A549 (cell line): Measurements from ENCODE around the gene GSTM5. TPM values are rescaled to one million over a fixed set of nuclear protein-coding genes. Genes with fewer than 3 reads are reported as not detected.

Experiments
- ATAC-seq, 2 experiments: fragments of 200-7000 bp in 1 of 2; fragments of >200 bp in 1 of 2; cut with Nextera tagmentation in 1 of 2; cut with Tn5 transposase in 1 of 2; 3 replicates each; pipeline versions ENCODE4 v1.8.0 to v1.9.1; 2018 to 2020; ENCODE audit warnings: mild to moderate bottlenecking in 1 of 2, moderate library complexity in 1 of 2
- CTCF ChIA-PET: fragments of 300-600 bp; sonication (Branson Sonifier 250); formaldehyde crosslinking; extraction: SDS; loops from one replicate; lab custom pipeline; 2021; ENCODE audit warnings: antibody characterized with exemption, inconsistent platforms; lab: Yijun Ruan, JAX
- POLR2A ChIA-PET: fragments of 350-600 bp; formaldehyde crosslinking; extraction: SDS; loops from one replicate; lab custom pipeline; 2021; ENCODE audit warnings: antibody characterized with exemption, inconsistent platforms; lab: Yijun Ruan, JAX
- DNase-seq, 2 experiments: peaks; one replicate each; pipeline versions ENCODE4 v3.0.0 to v3.0.0-alpha.2; 2011 to 2016; ENCODE audit warnings: low read depth in 1 of 2, low spot score in 1 of 2
- FAIRE-seq: peaks from 2 replicates; lab custom pipeline; 2011; peaks lifted over from hg19 to GRCh38; lab: Jason Lieb, UNC
- H3K27ac ChIP-seq, 2 experiments: fragments of >200 bp; sonication (Bioruptor Twin); formaldehyde crosslinking; 3 replicates each; pipeline ENCODE4 v1.5.1; 2016 to 2017
- H3K4me1 ChIP-seq: fragments of >200 bp; sonication (Bioruptor Twin); formaldehyde crosslinking; 3 replicates; pipeline ENCODE4 v1.6.1; 2016
- H3K4me2 ChIP-seq: fragments of >200 bp; sonication (Bioruptor Twin); formaldehyde crosslinking; 3 replicates; pipeline ENCODE4 v1.6.1; 2016
- H3K4me3 ChIP-seq: fragments of >200 bp; sonication (Bioruptor Twin); formaldehyde crosslinking; 3 replicates; pipeline ENCODE4 v1.5.1; 2016
- H3K9me3 ChIP-seq: fragments of >200 bp; sonication (Bioruptor Twin); formaldehyde crosslinking; 3 replicates; pipeline ENCODE4 v1.6.1; 2016
- ATOH8 ChIP-seq: fragments of 250-450 bp; sonication (Bioruptor Pico); IDR thresholded peaks from 2 replicates; pipeline ENCODE4 v1.5.0; 2020; ENCODE audit warnings: low read depth, mild to moderate bottlenecking, moderate library complexity
- BCL3 ChIP-seq: fragments of >200 bp; sonication (Bioruptor Twin); formaldehyde crosslinking; IDR thresholded peaks from 3 replicates; pipeline ENCODE4 v1.6.1; 2016
- CEBPB ChIP-seq, 2 experiments: fragments of >200 bp in 1 of 2; sonication (Bioruptor Twin) in 1 of 2; formaldehyde crosslinking in 1 of 2; IDR thresholded peaks; 2 replicates each; pipeline ENCODE4 v1.6.1; 2012 to 2016
- EHF ChIP-seq: fragments of 250-450 bp; sonication (Bioruptor Pico); IDR thresholded peaks from 2 replicates; pipeline ENCODE4 v1.5.0; 2020; ENCODE audit warnings: mild to moderate bottlenecking
- ELK1 ChIP-seq: fragments of 150-350 bp; IDR thresholded peaks from 2 replicates; pipeline ENCODE4 v1.6.1; 2014; ENCODE audit warnings: low read depth, mild to moderate bottlenecking, low read length
- EP300 ChIP-seq, 2 experiments: fragments of >200 bp; sonication (Bioruptor Twin); formaldehyde crosslinking; IDR thresholded peaks; 2 replicates in 1 of 2; 3 replicates in 1 of 2; pipeline ENCODE4 v1.6.1; 2016 to 2017
- ESRRA ChIP-seq: fragments of 150-350 bp; IDR thresholded peaks from 2 replicates; pipeline ENCODE4 v1.6.1; 2014; ENCODE audit warnings: mild to moderate bottlenecking, low read length, borderline replicate concordance
- FOXS1 ChIP-seq: fragments of 250-450 bp; sonication (Bioruptor Pico); IDR thresholded peaks from 2 replicates; pipeline ENCODE4 v1.5.0; 2020; ENCODE audit warnings: mild to moderate bottlenecking, moderate library complexity
- HES2 ChIP-seq: fragments of >200 bp; sonication (Bioruptor Twin); formaldehyde crosslinking; IDR thresholded peaks from 2 replicates; pipeline ENCODE4 v1.6.1; 2016
- HEYL ChIP-seq: fragments of 250-450 bp; sonication (Bioruptor Pico); IDR thresholded peaks from 2 replicates; pipeline ENCODE4 v1.8.0; 2021; ENCODE audit warnings: mild to moderate bottlenecking, moderate library complexity
- HMGXB4 ChIP-seq: fragments of 250-450 bp; sonication (Bioruptor Pico); IDR thresholded peaks from 2 replicates; pipeline ENCODE4 v1.5.0; 2021; ENCODE audit warnings: mild to moderate bottlenecking, moderate library complexity, borderline replicate concordance
- HOXB13 ChIP-seq: fragments of 250-450 bp; sonication (Bioruptor Pico); IDR thresholded peaks from 2 replicates; pipeline ENCODE4 v1.5.0; 2020; ENCODE audit warnings: low read depth, mild to moderate bottlenecking, moderate library complexity
- JUN ChIP-seq, 2 experiments: fragments of >200 bp; sonication (Bioruptor Twin); formaldehyde crosslinking; IDR thresholded peaks; 2 replicates in 1 of 2; 3 replicates in 1 of 2; pipeline ENCODE4 v1.6.1; 2016 to 2017
- KDM1A ChIP-seq: fragments of 200-600 bp; sonication (generic); IDR thresholded peaks from 2 replicates; pipeline ENCODE4 v1.6.1; 2016; ENCODE audit warnings: low read depth, mild to moderate bottlenecking
- KDM5A ChIP-seq: fragments of 200-600 bp; sonication (generic); IDR thresholded peaks from 2 replicates; pipeline ENCODE4 v1.6.1; 2016; ENCODE audit warnings: antibody characterized with exemption, mild to moderate bottlenecking
- MAFK ChIP-seq: fragments of 450-650 bp; IDR thresholded peaks from 2 replicates; pipeline ENCODE4 v1.6.1; 2014; ENCODE audit not compliant: partially characterized antibody
- MAX ChIP-seq: IDR thresholded peaks from 2 replicates; pipeline ENCODE4 v1.6.1; 2012
- MAZ ChIP-seq: fragments of 150-350 bp; IDR thresholded peaks from 2 replicates; pipeline ENCODE4 v1.6.1; 2014; ENCODE audit warnings: antibody characterized with exemption, low read depth, low read length, borderline replicate concordance
- NR3C1 ChIP-seq: fragments of >200 bp; sonication (Bioruptor Twin); formaldehyde crosslinking; IDR thresholded peaks from 3 replicates; pipeline ENCODE4 v1.6.1; 2017
- PBX3 ChIP-seq: IDR thresholded peaks from 2 replicates; pipeline ENCODE4 v1.6.1; 2012
- PHF8 ChIP-seq: fragments of 200-600 bp; sonication (generic); IDR thresholded peaks from 2 replicates; pipeline ENCODE4 v1.6.1; 2016; ENCODE audit warnings: low read depth, mild to moderate bottlenecking, antibody characterized with exemption, moderate library complexity, borderline replicate concordance
- POLR2A ChIP-seq: IDR thresholded peaks from 2 replicates; pipeline ENCODE4 v1.6.1; 2012; ENCODE audit warnings: mild to moderate bottlenecking, low read length
- POLR2AphosphoS2 ChIP-seq: conservative IDR thresholded peaks from 2 replicates; pipeline ENCODE4 v1.6.1; 2012; ENCODE audit warnings: low read length, improper control_type of control experiment, inconsistent platforms
- RAD21 ChIP-seq, 2 experiments: fragments of >200 bp in 1 of 2; sonication (Bioruptor Twin) in 1 of 2; formaldehyde crosslinking in 1 of 2; IDR thresholded peaks in 1 of 2; conservative IDR thresholded peaks in 1 of 2; 2 replicates in 1 of 2; 3 replicates in 1 of 2; pipeline ENCODE4 v1.6.1; 2012 to 2018; ENCODE audit warnings: inconsistent platforms in 1 of 2
- RARB ChIP-seq: fragments of 250-450 bp; sonication (Bioruptor Pico); IDR thresholded peaks from 2 replicates; pipeline ENCODE4 v1.8.0; 2021; ENCODE audit warnings: mild to moderate bottlenecking, moderate library complexity
- RNF2 ChIP-seq: fragments of 200-600 bp; sonication (generic); IDR thresholded peaks from 2 replicates; pipeline ENCODE4 v1.6.1; 2016; ENCODE audit warnings: low read depth, mild to moderate bottlenecking, antibody characterized with exemption, moderate library complexity, borderline replicate concordance
- SMC3 ChIP-seq: fragments of >200 bp; sonication (Bioruptor Twin); formaldehyde crosslinking; IDR thresholded peaks from 3 replicates; pipeline ENCODE4 v1.6.1; 2018; ENCODE audit warnings: inconsistent platforms
- SREBF2 ChIP-seq: fragments of 450-650 bp; IDR thresholded peaks from 2 replicates; pipeline ENCODE4 v1.6.1; 2014; ENCODE audit warnings: mild to moderate bottlenecking, moderate library complexity
- USF2 ChIP-seq: fragments of 450-650 bp; IDR thresholded peaks from 2 replicates; pipeline ENCODE4 v1.6.1; 2014; ENCODE audit warnings: antibody characterized with exemption
- WGBS: methylation state at CpG from one replicate; pipeline ENCODE4 v1.1.6; 2017; ENCODE audit errors: missing lambda C conversion rate; 5-methylcytosine and 5-hydroxymethylcytosine counted together
- polyA plus RNA-seq, 4 experiments: library from polyadenylated mRNA; depleted of rRNA in 3 of 4; stranded (reverse); fragments of >200 nt; fragmentation: RNase III in 1 of 4; extraction: RNeasy Plus Mini Kit Qiagen cat#74134 plus additional on column Dnase treatment in 1 of 4; gene quantifications; 2 replicates in 3 of 4; 3 replicates in 1 of 4; pipeline ENCODE4 v1.2.3, GENCODE V29; 2011 to 2017

Gene GSTM5
- polyA plus RNA-seq, 2 of the 4 experiments (the other 2 are of a cell fraction) = not detected

- TF ChIP-seq BCL3 (no peak), JUN (IDR thresholded peaks at IDR 0.05) (no peak)
Measured at GRCh38 chr1:109728870-109729269, 16.8 kb downstream of the GSTM5 start (continued).

- WGBS = 90% methylated on average over 6 of the region's 6 CpGs
Measured at GRCh38 chr1:109730666-109731065, 18.6 kb downstream of the GSTM5 start.

GRCh38 chr1:109732390-109732881 is 20.4 kb downstream of the GSTM5 start:
- no peaks in the 10 kb centered on the region for H3K9me3 ChIP-seq
- ChIA-PET POLR2A (no interaction called here), CTCF (interaction anchor here (0.8 kb wide), 1 partner anchor 252 kb away, joined by 3 read pairs; the partner anchor contains the start of gene AHCYL1)
- ATAC-seq (no peak), DNase-seq (no peak), FAIRE-seq (no peak)
- no peak overlapping the region for H3K27ac ChIP-seq
- peaks cover 6% of the 10 kb centered on the region; the same call in 1 of the 3 replicates for H3K4me1 ChIP-seq
- H3K4me3 ChIP-seq = no peak overlapping the region
- H3K4me2 ChIP-seq = no peak overlapping the region
- WGBS = 50% methylated on average over 3 of the region's 3 CpGs
- TF ChIP-seq POLR2AphosphoS2 = no peak
- no peak for TF ChIP-seq PBX3
- TF ChIP-seq NR3C1 = no peak
- TF ChIP-seq RNF2 = no peak
- no peak for TF ChIP-seq ELK1
- no peak for TF ChIP-seq HEYL (CRISPR knock-in tag)
- TF ChIP-seq HOXB13 (CRISPR knock-in tag) = no peak
- TF ChIP-seq HMGXB4 (CRISPR knock-in tag) = no peak
- TF ChIP-seq EP300 (IDR thresholded peaks at IDR 0.05) = no peak
- no peak for TF ChIP-seq MAFK
- TF ChIP-seq KDM5A = no peak
- no peak for TF ChIP-seq ATOH8
- TF ChIP-seq BCL3 = no peak
- TF ChIP-seq RAD21 (conservative IDR thresholded peaks at IDR 0.05 in 1 of 2, IDR thresholded peaks at IDR 0.05 in 1 of 2) = no peak
- no peak for TF ChIP-seq FOXS1 (CRISPR knock-in tag)
- no peak for TF ChIP-seq KDM1A

More at GRCh38 chr1:109730666-109731065, 18.6 kb downstream of the GSTM5 start:
- no peak for FAIRE-seq
- no peak for ATAC-seq
- H3K4me3 ChIP-seq = no peak overlapping the region
- H3K9me3 ChIP-seq = no peaks in the 10 kb centered on the region
- no peak for DNase-seq
- CTCF ChIA-PET = no interaction called here
- POLR2A ChIA-PET = no interaction called here
- H3K4me1 ChIP-seq = peaks cover 6% of the 10 kb centered on the region; the same call in 1 of the 3 replicates
- H3K27ac ChIP-seq = no peak overlapping the region
- no peak overlapping the region for H3K4me2 ChIP-seq
- TF ChIP-seq SMC3 (no peak), SREBF2 (no peak), POLR2A (no peak), MAZ (no peak), MAX (no peak), USF2 (no peak), NR3C1 (no peak), CEBPB (IDR thresholded peaks at IDR 0.05) (no peak), ESRRA (no peak), PHF8 (no peak), KDM1A (no peak), RARB (CRISPR knock-in tag) (no peak), HES2 (no peak), EHF (CRISPR knock-in tag) (no peak), RNF2 (no peak)
